Hematopoietic multipotent progenitor cell treated with erythropoietin and hydrocortisone succinate and interleukin-3 and kit ligand, for 15 days (in vitro differentiated cells): ENCODE data around the gene MSX1.
"Not testable (repeated sequence)": the region's sequence is repeated elsewhere in the genome, so short reads cannot be mapped to it uniquely, and the experiment has no call there.

ENCODE experiments used
- DNase-seq: peaks from one replicate; pipeline ENCODE4 v3.0.0-alpha.2; 2015; ENCODE audit warnings: low spot score

The MSX1 gene

GRCh38 chr4:4859325-4859798, at the start of gene MSX1:
Gene MSX1, plus strand, starts transcription at chr4:4859665. Its CDS starts 235 bp downstream, at chr4:4859900.
- no peak for DNase-seq

GRCh38 chr4:4810092-4810774, 49.2 kb upstream of the MSX1 start:
- DNase-seq = no peak

DNA sequence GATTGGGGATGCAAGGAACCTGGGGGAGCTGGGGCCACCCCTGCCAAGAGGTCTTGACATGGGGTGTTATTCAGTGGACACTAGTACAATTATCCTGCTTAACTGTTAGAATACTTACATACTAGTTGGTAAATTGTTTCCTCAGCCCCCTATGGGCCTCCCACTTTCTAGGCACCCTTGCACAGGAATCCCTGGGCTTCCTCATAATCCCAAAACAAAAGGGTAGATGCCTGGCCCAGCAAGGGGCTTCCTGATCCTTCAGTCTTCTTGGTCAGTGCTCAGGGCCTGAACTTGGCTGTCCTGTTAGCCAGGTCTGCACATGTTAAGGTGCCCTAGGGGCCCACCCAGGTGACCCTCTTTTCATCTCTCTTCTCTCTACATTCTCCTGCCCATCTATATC, 48.7 kb upstream of the MSX1 start:
- no peak for DNase-seq

- no peak for DNase-seq
These were observed 47.2 kb upstream of the MSX1 start for GRCh38 chr4:4812145-4812794.

DNA sequence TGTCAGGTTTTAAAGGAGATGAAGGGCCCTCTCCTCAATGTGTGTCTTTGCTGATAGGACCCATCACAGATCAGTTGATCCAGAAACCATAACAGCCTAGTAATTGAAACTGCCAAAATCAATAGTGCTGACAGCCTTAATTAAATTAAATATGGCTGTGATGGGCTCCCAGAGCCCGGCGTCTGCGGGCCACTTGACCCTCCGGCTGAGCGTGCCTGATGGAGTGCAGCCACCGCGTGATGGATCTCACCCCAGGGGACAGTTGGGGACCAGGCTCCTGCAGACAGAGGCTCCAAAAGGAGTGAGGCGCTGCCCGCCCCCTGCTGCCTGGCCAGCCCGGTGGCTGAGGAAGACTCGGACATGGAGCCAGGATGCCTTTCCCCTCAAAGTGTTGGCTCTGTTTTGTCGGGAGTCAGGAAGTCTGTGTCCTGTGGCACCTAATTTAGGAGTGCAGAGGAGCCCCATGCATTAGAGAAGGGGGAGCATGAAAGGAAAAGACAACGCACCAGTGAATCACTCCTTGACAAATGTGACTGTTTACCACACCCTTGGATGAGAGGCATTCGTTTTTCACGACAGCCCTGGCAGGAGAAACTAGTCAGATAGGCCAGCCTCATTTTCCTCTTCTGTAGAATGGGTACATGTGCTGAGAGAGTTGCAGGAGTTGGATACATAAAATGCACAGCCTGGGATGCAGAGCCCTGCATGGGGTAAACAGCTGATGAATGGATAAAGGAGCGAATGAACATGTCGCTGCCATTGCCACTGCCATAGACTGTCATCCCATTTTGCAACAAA, 40.9 kb upstream of the MSX1 start:
- no peak for DNase-seq

DNA sequence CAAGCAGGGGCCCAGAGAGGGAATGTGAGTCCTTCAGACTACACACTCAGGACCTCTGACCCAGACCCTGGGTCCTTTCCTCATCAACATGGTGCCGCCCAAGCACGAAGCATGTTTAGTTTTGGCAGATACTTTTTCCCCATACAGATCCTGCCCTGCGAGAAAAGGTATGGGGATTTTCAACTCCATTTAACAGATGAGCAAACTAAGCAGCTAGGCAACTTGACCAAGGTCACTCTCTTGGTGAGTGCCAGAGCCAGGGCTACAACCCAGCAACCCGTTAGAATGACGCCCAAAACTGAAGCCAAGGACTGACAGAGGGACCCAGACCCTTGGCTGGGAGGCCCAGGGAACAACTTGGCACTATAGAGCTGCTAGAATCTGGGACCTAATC, 40.3 kb upstream of the MSX1 start:
- no peak for DNase-seq

DNA sequence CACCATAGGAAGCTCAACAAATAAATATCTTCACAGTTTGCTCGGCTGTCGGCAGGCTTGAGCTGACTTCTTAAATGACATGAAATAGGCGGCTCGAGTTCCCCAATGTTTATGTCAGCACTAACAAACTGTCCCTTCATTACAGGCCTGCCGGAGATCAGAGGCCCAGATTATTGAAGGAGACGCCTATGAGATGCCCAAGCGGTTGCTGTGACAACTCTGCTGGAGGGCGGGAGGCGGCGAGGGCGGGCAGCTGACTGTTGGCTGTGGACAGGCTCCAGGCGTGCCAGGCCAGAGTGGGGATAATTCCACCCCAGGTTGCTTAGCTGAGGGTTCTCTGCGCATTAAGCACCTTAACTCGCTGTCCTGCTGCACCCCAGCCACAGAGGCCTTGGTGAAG, 39.2 kb upstream of the MSX1 start:
- DNase-seq = no peak

GRCh38 chr4:4820739-4821138, 38.7 kb upstream of the MSX1 start:
- DNase-seq = no peak

- DNase-seq = no peak
These were observed 37.9 kb upstream of the MSX1 start for GRCh38 chr4:4821577-4821976.

DNA sequence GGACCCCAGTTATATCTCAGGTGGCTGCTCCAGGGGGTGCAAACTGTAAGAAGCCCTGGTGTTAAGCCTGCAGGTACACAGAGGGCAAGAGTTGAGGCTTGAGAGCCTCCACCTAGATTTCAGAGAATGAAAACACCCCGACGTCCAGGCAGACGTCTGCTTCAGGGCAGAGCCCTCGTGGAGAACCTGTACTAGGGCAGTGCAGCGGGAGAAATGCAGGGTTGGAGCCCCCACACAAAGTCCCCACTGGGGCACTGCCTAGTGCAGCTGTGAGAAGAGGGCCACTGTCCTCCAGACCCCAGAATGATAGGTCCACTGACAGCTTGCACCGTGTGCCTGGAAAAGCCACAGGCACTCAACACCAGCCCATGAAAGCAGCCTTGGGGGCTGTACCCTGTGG, 37.2 kb upstream of the MSX1 start:
- DNase-seq = not testable (repeated sequence)

DNA sequence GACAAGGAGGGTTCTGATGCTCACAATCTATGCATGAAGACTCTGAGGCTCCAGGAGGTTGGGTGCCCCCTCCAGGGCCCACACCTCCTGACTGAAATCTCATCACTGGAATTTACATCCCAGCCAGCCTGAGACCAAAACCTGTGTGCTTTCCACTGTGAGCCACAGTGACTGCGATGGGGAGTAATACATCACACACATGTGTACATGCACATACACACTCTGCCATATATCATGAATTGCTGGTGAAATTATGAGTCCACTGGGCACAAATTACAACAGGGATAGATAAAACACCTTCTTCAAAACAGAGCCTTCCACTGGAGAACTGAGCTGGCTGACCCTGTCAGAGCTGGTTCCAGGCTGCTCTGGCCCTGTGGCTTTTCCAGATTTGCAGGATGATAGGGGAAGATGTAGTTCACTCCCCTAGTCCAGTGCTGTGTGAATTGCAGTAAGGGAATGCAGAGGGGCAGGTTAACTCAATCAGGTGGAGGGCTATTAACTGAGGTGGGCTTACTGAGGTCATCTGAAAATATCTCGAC, 35.8 kb upstream of the MSX1 start:
- DNase-seq = no peak

DNA sequence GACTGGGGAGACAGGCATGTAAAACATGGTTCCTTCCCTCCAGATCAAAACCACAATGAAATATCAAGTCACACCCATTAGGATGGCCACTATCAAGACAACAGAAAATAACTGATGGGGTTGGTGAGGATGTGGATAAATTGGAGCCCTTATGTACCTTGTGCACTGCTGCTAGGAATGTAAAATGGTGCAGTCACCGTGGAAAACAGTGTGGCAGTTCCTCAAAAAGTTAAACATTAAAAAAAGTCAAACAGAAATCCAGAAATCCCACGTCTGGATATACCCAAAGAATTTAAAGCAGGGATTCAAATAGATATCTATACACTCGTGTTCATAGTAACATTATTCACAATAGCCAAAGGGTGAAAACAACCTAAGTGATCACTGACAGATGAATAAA, 35.2 kb upstream of the MSX1 start:
- no peak for DNase-seq

DNA sequence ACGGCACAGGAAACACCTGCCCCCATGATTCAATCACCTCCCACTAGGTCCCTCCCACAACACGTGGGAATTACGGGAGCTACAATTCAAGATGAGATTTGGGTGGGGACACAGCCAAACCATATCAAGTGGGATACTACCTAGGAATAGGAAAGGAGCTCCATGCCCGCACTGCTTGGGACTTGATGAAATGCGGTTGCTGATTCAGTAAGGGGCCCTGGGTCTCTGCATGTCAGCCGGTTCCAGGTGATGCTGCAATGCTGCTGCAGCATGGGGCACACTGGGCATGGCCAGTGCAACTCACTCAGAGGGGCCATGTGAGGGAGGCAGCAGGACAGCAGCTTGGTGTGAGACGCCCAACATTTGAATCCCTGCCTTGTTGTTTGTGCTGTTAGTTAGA, 34.0 kb upstream of the MSX1 start:
- no peak for DNase-seq

GRCh38 chr4:4829837-4830236, 29.6 kb upstream of the MSX1 start:
- DNase-seq = no peak

- no peak for DNase-seq
These were observed 28.2 kb upstream of the MSX1 start for GRCh38 chr4:4831266-4831665.

DNA sequence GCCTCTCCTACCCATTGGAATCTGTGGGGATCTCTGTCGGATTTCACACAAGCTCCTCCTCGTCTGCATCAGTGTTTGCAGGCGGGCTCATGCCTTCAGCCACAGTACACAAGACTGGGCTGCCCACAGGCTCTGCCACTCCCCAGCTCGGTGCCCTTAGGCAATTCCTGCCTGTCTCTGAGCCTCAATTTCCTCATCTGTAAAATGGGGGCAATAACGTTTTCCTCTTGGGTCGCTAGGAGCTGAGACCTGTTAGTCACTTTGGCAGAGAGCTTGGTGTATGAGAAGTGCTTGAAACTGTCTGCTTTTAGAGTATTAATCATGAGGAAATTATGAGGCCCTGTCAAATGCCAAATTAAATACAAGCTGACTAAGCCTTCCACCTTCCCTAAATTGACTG, 27.6 kb upstream of the MSX1 start:
- DNase-seq = no peak

DNA sequence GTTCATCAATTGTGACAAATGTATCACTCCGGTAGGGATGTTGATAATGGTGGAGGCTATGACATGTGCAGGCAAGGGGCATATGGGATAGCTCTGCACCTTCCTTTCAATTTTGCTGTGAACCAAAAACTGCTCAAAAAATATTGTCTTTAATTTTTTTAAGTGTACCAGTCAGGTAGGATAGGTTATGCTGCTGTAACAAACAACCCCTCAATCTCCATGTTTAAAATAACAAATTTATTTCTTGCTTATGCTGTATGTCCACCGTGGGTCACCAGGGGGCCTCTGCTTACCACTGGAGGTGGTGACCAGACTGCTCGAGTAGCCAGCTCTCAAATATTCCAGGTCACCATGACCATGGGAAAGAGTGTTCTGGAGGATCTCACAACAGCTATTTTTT, 23.4 kb upstream of the MSX1 start:
- DNase-seq = no peak

DNA sequence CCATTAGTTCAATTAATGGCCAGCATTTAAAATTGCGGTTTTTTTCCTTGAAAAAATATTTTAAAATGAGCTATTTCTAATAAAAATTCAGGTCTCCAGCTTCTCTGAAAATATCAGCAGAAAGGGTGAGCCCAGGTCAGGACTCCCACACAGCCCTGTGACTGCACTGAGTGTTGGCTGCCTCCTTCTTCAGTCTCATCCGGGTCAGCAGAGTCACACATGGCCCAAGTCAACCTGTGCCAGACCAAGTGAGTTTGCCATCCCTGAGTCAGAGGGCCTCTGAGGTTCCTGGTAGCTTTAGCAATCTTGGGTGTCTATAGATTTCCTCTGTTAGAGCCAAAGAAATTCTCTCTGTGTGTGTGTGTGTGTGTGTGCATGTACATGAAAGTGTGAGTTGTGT, 22.1 kb upstream of the MSX1 start:
- no peak for DNase-seq

DNA sequence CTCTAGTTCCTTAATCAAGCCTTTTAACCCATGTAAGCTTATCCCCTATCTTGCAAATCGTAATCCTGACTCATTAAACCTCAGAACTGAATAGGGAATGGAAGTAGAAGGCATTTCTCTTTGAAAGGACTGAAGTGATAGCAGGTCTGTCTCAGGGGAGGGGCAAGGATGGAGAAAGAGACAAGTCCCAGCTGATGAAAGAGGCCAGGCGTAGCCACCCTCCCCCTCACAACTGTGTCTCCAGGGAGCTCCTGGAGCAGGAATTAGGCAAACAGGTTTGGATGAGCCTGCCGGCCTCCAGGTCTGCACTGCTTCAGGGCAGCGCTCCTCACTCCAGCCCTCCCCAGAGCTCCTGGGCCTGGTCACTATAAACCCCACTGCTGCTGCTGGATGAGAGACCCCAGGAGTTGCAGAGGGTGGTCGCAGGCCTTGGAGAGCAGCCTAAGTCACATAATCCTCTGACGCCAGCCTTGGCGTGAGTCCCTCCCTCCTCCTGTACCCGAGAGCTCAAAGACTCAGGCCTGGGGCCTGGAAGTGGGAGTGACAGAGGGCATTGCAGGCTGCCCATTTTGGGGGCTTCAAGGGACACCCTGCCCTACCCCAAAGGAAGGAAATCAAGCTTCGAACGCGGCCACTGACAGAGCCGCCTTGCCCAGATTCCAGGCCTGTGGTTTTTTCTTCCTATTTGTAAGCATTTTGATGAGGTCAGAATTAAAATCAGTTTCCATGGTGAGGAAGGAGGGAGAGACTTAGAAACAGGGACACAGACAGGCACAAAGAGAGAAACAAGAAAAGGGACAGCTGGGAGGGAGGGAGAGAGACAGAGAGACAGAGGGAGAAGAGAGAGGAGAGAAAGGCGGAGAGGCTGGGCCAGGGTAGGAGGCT, 21.2 kb upstream of the MSX1 start:
- DNase-seq = no peak

- DNase-seq = no peak
These were observed 20.3 kb upstream of the MSX1 start for GRCh38 chr4:4838936-4839810.

DNA sequence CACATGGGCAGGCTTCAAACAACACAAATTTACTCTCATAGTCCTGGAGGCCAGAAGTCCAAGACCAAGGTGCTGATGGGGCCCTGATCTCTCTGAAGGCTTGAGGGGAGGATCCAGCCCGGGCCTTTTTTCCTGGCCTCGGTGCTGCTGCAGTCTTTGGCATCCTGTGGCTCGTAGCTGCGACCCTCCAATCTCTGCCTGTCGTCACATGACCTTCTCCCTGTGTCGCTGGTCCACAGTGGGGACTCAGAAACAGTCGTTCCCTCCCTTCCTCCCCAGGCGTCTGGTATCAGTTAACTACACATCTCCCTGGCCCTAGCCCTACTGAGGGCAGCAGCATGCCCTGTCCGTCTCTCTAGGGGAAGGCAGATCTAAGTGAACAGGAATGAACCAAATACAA, 19.1 kb upstream of the MSX1 start:
- DNase-seq = no peak
